Endothelial cell (in vitro differentiated cells): ENCODE data around the gene RAB6B. TPM values are rescaled to one million over a fixed set of nuclear protein-coding genes. Genes with fewer than 3 reads are reported as not detected.

Experiments
- DNase-seq: peaks from one replicate; pipeline ENCODE4 v3.0.0; 2021; ENCODE audit warnings: low spot score
- H3K27ac Mint-ChIP-seq: one replicate; pipeline ENCODE4 v1.8.0; 2021; ENCODE audit warnings: mixed read lengths, inconsistent platforms; ENCODE audit not compliant: unreplicated experiment
- H3K27me3 Mint-ChIP-seq: one replicate; pipeline ENCODE4 v1.8.0; 2021; ENCODE audit warnings: mild to moderate bottlenecking, moderate library complexity, mixed read lengths, inconsistent platforms; ENCODE audit not compliant: unreplicated experiment
- H3K36me3 Mint-ChIP-seq: one replicate; pipeline ENCODE4 v1.8.0; 2021; ENCODE audit warnings: mild to moderate bottlenecking, low read depth, mixed read lengths, inconsistent platforms; ENCODE audit not compliant: unreplicated experiment
- H3K4me1 Mint-ChIP-seq: one replicate; pipeline ENCODE4 v1.8.0; 2021; ENCODE audit warnings: mild to moderate bottlenecking, mixed read lengths, inconsistent platforms; ENCODE audit not compliant: unreplicated experiment
- H3K4me3 Mint-ChIP-seq: one replicate; pipeline ENCODE4 v1.8.0; 2021; ENCODE audit warnings: mild to moderate bottlenecking, mixed read lengths, inconsistent platforms; ENCODE audit not compliant: unreplicated experiment
- H3K9me3 Mint-ChIP-seq: one replicate; pipeline ENCODE4 v1.8.0; 2021; ENCODE audit warnings: mixed read lengths, inconsistent platforms; ENCODE audit not compliant: unreplicated experiment
- total RNA-seq: library from RNA; stranded (reverse); fragmentation: NEBNext Ultra II Directional; extraction: Animal tissue kit (Norgen Biotek cat#: 25700); gene quantifications from one replicate; pipeline ENCODE4 v1.2.1, GENCODE V29; 2021; ENCODE audit not compliant: unreplicated experiment
- TF ChIP-seq, protein P1 (sequence below): fragments of 200-600 bp; sonication (generic); IDR thresholded peaks from one replicate; pipeline ENCODE4 v1.5.0; 2021; ENCODE audit warnings: antibody characterized with exemption; ENCODE audit not compliant: unreplicated experiment

Gene RAB6B
- total RNA-seq, 1 donor from 2014 or later, result 3.9 TPM

DNA sequence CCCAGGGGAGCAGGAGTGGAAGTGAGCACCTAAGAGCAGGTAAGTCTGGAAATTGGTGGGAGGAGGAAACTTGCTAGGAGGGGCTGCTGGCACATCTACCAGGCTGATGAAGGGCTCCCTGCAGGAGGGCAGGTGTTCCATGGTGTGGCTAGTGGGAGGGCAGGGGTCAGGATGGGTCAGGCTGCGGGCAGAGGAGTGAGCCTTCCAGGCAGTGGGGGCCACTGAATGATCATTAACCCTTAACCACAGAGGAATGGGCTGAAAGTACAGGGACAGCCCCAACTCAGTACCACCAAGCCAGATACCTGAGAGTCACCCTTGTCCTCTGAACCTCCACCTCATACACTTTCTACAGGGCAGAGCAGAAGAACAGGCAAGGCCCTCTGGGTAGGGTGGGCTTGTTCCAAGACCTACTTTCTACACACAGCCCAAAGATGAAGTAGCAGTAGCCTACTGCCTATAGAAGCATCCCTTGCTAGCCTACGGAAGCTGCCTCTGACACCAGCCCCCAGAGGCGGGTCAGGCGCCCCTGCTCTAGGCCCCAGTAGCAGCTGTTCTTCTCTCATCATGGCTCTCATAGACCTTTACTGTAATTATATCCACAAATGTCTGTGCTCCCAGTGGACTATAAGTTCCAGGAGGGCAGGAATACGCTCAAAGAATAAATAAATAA is 4.6 kb downstream of the RAB6B start:
- Mint-ChIP-seq H3K36me3 (no peaks in the 10 kb centered on the region), H3K4me1 (peaks cover 7% of the 10 kb centered on the region), H3K4me3 (no peak overlapping the region), H3K9me3 (no peaks in the 10 kb centered on the region), H3K27me3 (peaks cover 4% of the 10 kb centered on the region), H3K27ac (no peak overlapping the region)
- DNase-seq, result no peak
- TF ChIP-seq, protein P1, sequence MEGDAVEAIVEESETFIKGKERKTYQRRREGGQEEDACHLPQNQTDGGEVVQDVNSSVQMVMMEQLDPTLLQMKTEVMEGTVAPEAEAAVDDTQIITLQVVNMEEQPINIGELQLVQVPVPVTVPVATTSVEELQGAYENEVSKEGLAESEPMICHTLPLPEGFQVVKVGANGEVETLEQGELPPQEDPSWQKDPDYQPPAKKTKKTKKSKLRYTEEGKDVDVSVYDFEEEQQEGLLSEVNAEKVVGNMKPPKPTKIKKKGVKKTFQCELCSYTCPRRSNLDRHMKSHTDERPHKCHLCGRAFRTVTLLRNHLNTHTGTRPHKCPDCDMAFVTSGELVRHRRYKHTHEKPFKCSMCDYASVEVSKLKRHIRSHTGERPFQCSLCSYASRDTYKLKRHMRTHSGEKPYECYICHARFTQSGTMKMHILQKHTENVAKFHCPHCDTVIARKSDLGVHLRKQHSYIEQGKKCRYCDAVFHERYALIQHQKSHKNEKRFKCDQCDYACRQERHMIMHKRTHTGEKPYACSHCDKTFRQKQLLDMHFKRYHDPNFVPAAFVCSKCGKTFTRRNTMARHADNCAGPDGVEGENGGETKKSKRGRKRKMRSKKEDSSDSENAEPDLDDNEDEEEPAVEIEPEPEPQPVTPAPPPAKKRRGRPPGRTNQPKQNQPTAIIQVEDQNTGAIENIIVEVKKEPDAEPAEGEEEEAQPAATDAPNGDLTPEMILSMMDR, result no peak

DNA sequence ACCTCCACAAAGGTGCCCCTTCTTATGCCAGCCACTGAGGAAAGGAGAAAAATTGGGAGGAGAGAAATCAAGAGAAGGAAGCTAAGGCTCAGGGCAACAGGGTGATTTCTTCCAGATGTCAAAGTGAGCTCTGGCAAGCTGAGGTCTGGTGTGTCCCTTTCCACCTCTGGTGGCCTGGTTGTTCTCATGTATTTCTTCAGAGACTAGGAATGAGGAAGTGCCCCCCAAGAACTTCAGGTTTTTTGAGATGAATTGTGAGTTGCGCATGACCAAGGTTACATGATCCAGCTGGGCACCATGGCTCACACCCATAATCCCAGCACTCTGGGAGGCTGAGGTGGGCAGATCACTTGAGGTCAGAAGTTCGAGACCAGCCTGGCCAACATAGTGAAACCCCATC is 5.6 kb downstream of the RAB6B start:
- DNase-seq, result no peak
- H3K4me1 Mint-ChIP-seq, result peaks cover 7% of the 10 kb centered on the region
- no peaks in the 10 kb centered on the region for H3K36me3 Mint-ChIP-seq
- H3K9me3 Mint-ChIP-seq, result no peaks in the 10 kb centered on the region
- no peak overlapping the region for H3K4me3 Mint-ChIP-seq
- H3K27me3 Mint-ChIP-seq, result peaks cover 4% of the 10 kb centered on the region
- TF ChIP-seq, protein P1, result no peak
- H3K27ac Mint-ChIP-seq, result no peak overlapping the region

DNA sequence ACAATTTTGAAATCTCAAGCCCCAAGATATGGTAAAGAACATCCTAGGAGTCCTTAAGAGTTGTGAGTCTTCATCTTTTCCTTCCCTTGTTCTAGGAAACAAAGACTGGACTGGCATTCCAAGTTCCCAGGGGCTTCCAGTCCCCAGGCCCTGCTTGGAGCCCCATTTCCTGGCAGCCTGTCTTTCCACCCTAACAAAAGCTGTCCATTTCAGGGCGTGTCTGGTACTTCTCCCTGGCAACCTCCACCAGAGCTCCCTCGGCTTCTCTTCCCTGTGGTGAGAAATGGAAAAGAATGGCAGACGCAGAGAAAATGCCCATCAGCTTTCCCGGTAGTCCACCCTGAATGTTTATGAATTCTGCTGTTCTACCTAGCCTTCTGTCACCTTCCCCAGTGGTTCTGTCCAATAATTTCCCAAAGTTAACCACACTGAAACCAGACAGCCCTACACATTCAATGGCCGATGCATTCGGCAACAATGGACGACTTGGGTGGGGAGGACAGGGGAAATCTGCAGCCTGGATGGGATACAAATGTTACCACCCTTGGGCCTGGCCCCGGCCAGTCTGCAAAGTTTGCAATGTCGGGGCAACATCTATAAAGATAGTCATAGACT is 6.8 kb downstream of the RAB6B start:
- TF ChIP-seq, protein P1, result no peak
- Mint-ChIP-seq H3K27me3 (peaks cover 2% of the 10 kb centered on the region), H3K4me3 (no peak overlapping the region), H3K27ac (no peak overlapping the region), H3K36me3 (peaks cover 5% of the 10 kb centered on the region), H3K9me3 (no peaks in the 10 kb centered on the region), H3K4me1 (peaks cover 7% of the 10 kb centered on the region)
- DNase-seq, result no peak

DNA sequence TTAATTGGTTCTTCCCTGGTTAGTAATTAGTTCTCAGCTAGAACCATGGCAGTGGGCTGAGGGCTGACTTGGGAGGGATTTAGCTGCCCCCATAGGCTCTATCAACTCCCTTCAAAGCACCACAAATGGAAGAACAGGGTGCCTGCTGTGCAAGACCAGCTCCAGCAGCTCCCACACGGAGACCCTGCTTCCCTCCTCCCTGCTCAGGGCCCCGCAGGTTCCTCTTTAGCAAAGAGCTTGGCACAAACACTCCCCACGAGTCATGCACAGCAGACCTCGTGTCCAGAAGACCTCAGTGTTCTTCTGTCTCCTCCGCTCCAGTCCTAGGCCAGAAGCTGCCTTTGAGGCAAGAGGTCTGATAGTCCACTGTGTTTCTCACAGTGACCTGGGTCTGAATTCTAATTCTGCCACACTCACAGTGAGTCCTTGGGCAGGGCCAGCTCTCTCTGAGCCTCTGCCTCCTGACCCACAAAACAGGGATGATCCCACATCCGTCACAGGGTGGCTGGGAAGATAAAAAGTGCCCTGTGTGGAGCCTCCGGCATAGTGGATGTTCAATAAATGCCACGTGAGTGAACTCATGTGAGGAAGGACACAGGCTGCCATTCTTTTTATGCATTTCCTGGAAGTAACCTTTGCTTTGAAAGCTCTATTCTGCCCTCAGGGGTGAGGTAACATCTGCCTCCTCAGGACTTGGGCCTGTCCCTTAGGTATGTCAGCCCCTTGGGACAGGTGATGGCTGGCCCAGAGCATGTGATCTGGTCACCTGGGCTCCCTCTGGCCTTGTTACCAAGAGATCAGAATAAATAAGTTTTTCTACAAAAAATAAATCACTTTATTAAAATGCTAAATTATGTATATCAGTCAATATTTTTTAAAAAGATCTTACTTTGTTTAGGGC is 7.6 kb downstream of the RAB6B start:
- Mint-ChIP-seq H3K4me3 (no peak overlapping the region), H3K9me3 (no peaks in the 10 kb centered on the region), H3K27ac (no peak overlapping the region), H3K27me3 (peaks cover 1% of the 10 kb centered on the region), H3K4me1 (peaks cover 7% of the 10 kb centered on the region), H3K36me3 (peaks cover 5% of the 10 kb centered on the region)
- no peak for DNase-seq
- TF ChIP-seq, protein P1, result no peak
